HepG2 (cell line): Measurements from ENCODE around the gene E2F1. TPM values are rescaled to one million over a fixed set of nuclear protein-coding genes. Genes with fewer than 3 reads are reported as not detected.

Experiments
- FOSL2 ChIP-seq: sonication (generic); formaldehyde crosslinking; IDR thresholded peaks from 2 replicates; pipeline ENCODE4 v1.4.0; 2020; ENCODE audit warnings: missing genetic modification reagents
- KLF11 ChIP-seq: IDR thresholded peaks from 2 replicates; pipeline ENCODE4 v1.6.1; 2016; ENCODE audit warnings: missing compliant biosample characterization
- MAF1 ChIP-seq: sonication (generic); formaldehyde crosslinking; IDR thresholded peaks from 2 replicates; pipeline ENCODE4 v1.5.0; 2020; ENCODE audit warnings: missing genetic modification reagents, borderline replicate concordance
- MLXIP ChIP-seq: sonication (generic); formaldehyde crosslinking; IDR thresholded peaks from 2 replicates; pipeline ENCODE4 v1.9.0; 2021; ENCODE audit warnings: missing genetic modification reagents, borderline replicate concordance
- NCOA5 ChIP-seq: sonication (generic); formaldehyde crosslinking; IDR thresholded peaks from 2 replicates; pipeline ENCODE4 v1.4.0; 2020; ENCODE audit warnings: missing genetic modification reagents
- NCOR1 ChIP-seq: fragments of 200-600 bp; sonication (generic); IDR thresholded peaks from 2 replicates; pipeline ENCODE4 v1.7.0; 2017; ENCODE audit warnings: antibody characterized with exemption, low read length, borderline replicate concordance
- NFIB ChIP-seq: sonication (generic); formaldehyde crosslinking; IDR thresholded peaks from 2 replicates; pipeline ENCODE4 v1.9.0; 2021; ENCODE audit warnings: missing genetic modification reagents, mild to moderate bottlenecking, borderline replicate concordance
- RFXAP ChIP-seq: sonication (generic); formaldehyde crosslinking; IDR thresholded peaks from 2 replicates; pipeline ENCODE4 v1.4.0; 2020; ENCODE audit warnings: missing genetic modification reagents, borderline replicate concordance
- THAP7 ChIP-seq: sonication (generic); formaldehyde crosslinking; IDR thresholded peaks from 2 replicates; pipeline ENCODE4 v1.8.1; 2023; ENCODE audit warnings: mild to moderate bottlenecking, missing genetic modification reagents
- ZFP91 ChIP-seq: sonication (generic); formaldehyde crosslinking; IDR thresholded peaks from 2 replicates; pipeline ENCODE4 v1.9.0; 2022; ENCODE audit warnings: missing genetic modification reagents, mild to moderate bottlenecking, borderline replicate concordance
- ZHX2 ChIP-seq, 2 experiments: sonication (generic) in 1 of 2; formaldehyde crosslinking in 1 of 2; IDR thresholded peaks; 2 replicates each; pipeline versions ENCODE4 v1.6.1 to v1.9.0; 2014 to 2022; ENCODE audit warnings: antibody characterized with exemption in 1 of 2, borderline replicate concordance in 1 of 2, inconsistent platforms in 1 of 2, low read depth in 1 of 2, missing genetic modification reagents in 1 of 2
- ZNF484 ChIP-seq: sonication (generic); formaldehyde crosslinking; IDR thresholded peaks from 2 replicates; pipeline ENCODE4 v1.5.1; 2020; ENCODE audit warnings: mild to moderate bottlenecking, low read depth, missing genetic modification reagents, borderline replicate concordance
- ZNF513 ChIP-seq: sonication (generic); formaldehyde crosslinking; conservative IDR thresholded peaks from 2 replicates; pipeline ENCODE4 v1.5.0; 2020; ENCODE audit warnings: missing genetic modification reagents
- ZNF572 ChIP-seq: sonication (generic); formaldehyde crosslinking; IDR thresholded peaks from 2 replicates; pipeline ENCODE4 v1.5.1; 2020; ENCODE audit warnings: mild to moderate bottlenecking, missing genetic modification reagents
- polyA plus RNA-seq, 8 experiments: library from polyadenylated mRNA; depleted of rRNA in 3 of 8; stranded (reverse) in 7 of 8; unstranded in 1 of 8; fragments of >200 nt; fragmentation: Illumina TruSeq in 4 of 8; extraction: Trizol in 4 of 8; gene quantifications; 2 replicates each; pipeline versions ENCODE4 v1.2.1 to v1.2.3, GENCODE V29; 2011 to 2016; ENCODE audit warnings: low read depth in 4 of 8, missing spikeins in 1 of 8, mixed read lengths in 1 of 8; ENCODE audit not compliant: insufficient read depth in 1 of 8
- total RNA-seq, 5 experiments: library from RNA; depleted of rRNA; stranded (reverse); fragments of >200 nt; fragmentation: Illumina TruSeq; extraction: Trizol; gene quantifications; 2 replicates each; pipeline ENCODE4 v1.2.3, GENCODE V29; 2016; ENCODE audit warnings: low read depth in 1 of 5

E2F1 gene
- total and polyA plus RNA-seq, 2 of the 13 experiments (the other 11 are each of a cell fraction or from before 2014, with no cell fraction given): 25.5 to 39.4 TPM

- TF ChIP-seq ZHX2 (IDR thresholded peaks at IDR 0.05; ENCODE audit: low read depth) (no peak), ZHX2 (CRISPR knock-in tag; IDR thresholded peaks at IDR 0.05; ENCODE audit: borderline replicate concordance) (no peak), THAP7 (CRISPR knock-in tag) (peak; percentile 43; the same call in 1 of the 2 replicates), ZNF572 (CRISPR knock-in tag) (0 out of 2 replicates have a peak, but pooled peaks have one; percentile 17), ZNF484 (CRISPR knock-in tag) (no peak), RFXAP (CRISPR knock-in tag) (0 out of 2 replicates have a peak, but pooled peaks have one; percentile 7), NCOR1 (no peak), NCOA5 (CRISPR knock-in tag) (0 out of 2 replicates have a peak, but pooled peaks have one; percentile 2), MLXIP (0 out of 2 replicates have a peak, but pooled peaks have one; percentile 21), KLF11 (CRISPR knock-in tag) (no peak), FOSL2 (CRISPR knock-in tag) (0 out of 2 replicates have a peak, but pooled peaks have one; percentile 14), MAF1 (peak; percentile 31; the same call in 1 of the 2 replicates), NFIB (CRISPR knock-in tag) (0 out of 2 replicates have a peak, but pooled peaks have one; percentile 18), ZFP91 (CRISPR knock-in tag) (0 out of 2 replicates have a peak, but pooled peaks have one; percentile 12), ZNF513 (CRISPR knock-in tag) (0 out of 2 replicates have a peak, but pooled peaks have one; percentile 44)
- TF ChIP-seq, all 625 proteins: peak for 45
Observed at GRCh38 chr20:33653900-33654596, 32.1 kb downstream of the E2F1 start (continued).
